Osteoblast (primary cell): ENCODE results near the gene SBNO2. TPM values are rescaled to one million over a fixed set of nuclear protein-coding genes. Genes with fewer than 3 reads are reported as not detected.

ENCODE experiments used
- DNase-seq: peaks from one replicate; pipeline ENCODE4 v3.0.0; 2011; ENCODE audit warnings: low spot score, mixed read lengths; ENCODE audit not compliant: insufficient read length; ENCODE audit errors: missing footprints
- H2AFZ ChIP-seq: 2 replicates; pipeline ENCODE4 v1.6.0; 2011; ENCODE audit warnings: mild to moderate bottlenecking, low read length
- H3K27ac ChIP-seq: 2 replicates; pipeline ENCODE4 v1.5.1; 2011; ENCODE audit warnings: mild to moderate bottlenecking, low read depth, low read length, moderate library complexity
- H3K27me3 ChIP-seq: 2 replicates; pipeline ENCODE4 v1.6.0; 2012; ENCODE audit warnings: mild to moderate bottlenecking, control low read depth, inconsistent platforms, low read length, moderate library complexity; ENCODE audit not compliant: insufficient read depth
- H3K36me3 ChIP-seq: 2 replicates; pipeline ENCODE4 v1.5.1; 2011; ENCODE audit warnings: mild to moderate bottlenecking, low read length, control low read depth, moderate library complexity; ENCODE audit not compliant: insufficient read depth
- H3K4me1 ChIP-seq: 2 replicates; pipeline ENCODE4 v1.5.1; 2011; ENCODE audit warnings: mild to moderate bottlenecking, low read length, control low read depth, moderate library complexity; ENCODE audit not compliant: insufficient read depth
- H3K4me2 ChIP-seq: 2 replicates; pipeline ENCODE4 v1.6.0; 2011; ENCODE audit warnings: mild to moderate bottlenecking, low read length; ENCODE audit not compliant: insufficient read depth
- H3K4me3 ChIP-seq: fragments of 200-600 bp; sonication (generic); 3 replicates; pipeline ENCODE4 v1.5.1; 2012; ENCODE audit warnings: mild to moderate bottlenecking, low read length, inconsistent platforms; ENCODE audit not compliant: insufficient read depth
- H3K79me2 ChIP-seq: 2 replicates; pipeline ENCODE4 v1.6.0; 2012; ENCODE audit warnings: mild to moderate bottlenecking, low read length, control low read depth, inconsistent platforms; ENCODE audit not compliant: insufficient read depth
- H3K9me3 ChIP-seq: 2 replicates; pipeline ENCODE4 v1.5.1; 2011; ENCODE audit warnings: low read depth, low read length, control low read depth
- H4K20me1 ChIP-seq: 2 replicates; pipeline ENCODE4 v1.6.0; 2012; ENCODE audit warnings: mild to moderate bottlenecking, low read length, control low read depth; ENCODE audit not compliant: insufficient read depth
- total RNA-seq: library from RNA; depleted of rRNA; stranded (reverse); fragments of >200 nt; gene quantifications from 2 replicates; pipeline ENCODE4 v1.2.3, GENCODE V29; 2012
- TF ChIP-seq, protein P1 (sequence below): IDR thresholded peaks from 2 replicates; pipeline ENCODE4 v1.5.1; 2011; ENCODE audit warnings: mild to moderate bottlenecking, low read depth, low read length, moderate library complexity; ENCODE audit errors: extremely low read depth

Gene SBNO2
- total RNA-seq, 1 donor, result 69.1 TPM

DNA sequence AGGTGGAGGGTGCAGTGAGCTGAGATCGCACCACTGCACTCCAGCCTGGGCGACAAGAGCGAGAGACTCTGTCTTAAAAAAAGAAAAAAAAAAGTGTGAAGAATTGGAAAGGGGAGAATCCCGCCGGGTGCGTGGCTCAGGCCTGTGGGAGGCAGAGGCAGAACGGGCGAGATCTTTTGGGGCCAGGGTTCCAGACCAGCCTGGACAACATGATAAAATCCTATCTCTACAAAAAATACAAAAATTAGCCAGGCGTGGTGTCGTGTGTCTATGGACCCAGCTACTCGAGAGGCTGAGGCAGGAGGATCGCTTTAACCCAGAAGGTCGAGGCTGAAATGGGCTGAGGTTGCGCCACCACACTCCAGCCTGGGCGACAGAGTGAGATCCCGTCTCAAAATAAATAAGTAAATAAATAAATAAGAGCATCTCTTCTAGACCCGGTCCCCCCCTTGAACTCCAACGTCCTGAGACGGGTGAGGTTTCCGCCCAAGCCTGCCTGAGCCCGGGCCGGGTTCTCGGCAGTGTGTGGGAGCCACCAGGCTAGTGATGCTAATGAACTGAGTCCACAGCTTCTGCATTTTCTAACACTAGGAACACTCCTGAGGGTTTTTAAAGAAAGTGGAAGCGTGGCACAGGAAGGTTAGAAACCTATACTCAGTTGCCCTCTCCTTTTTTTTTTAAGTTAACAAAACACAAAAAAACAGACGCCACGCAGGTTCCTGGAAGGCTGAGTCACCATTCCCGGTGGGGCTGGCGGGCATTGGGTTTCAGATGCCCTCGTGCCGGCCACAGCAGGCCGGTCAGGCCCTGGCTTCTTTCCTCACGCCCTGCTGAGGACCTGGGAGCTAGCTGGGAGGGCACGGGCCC, 48.2 kb downstream of the SBNO2 start:
- peak; percentile 100 for DNase-seq
- Histone ChIP-seq H3K36me3 (peaks cover 76% of the 10 kb centered on the region), H3K79me2 (peaks cover 93% of the 10 kb centered on the region), H4K20me1 (peaks cover 46% of the 10 kb centered on the region), H3K4me1 (peaks cover 35% of the 10 kb centered on the region), H3K27me3 (no peaks in the 10 kb centered on the region), H3K27ac (peak overlapping the region; percentile 91), H3K9me3 (no peaks in the 10 kb centered on the region), H2AFZ (no peak overlapping the region), H3K4me2 (peak overlapping the region; percentile 29), H3K4me3 (no peak overlapping the region)
- TF ChIP-seq, protein P1, sequence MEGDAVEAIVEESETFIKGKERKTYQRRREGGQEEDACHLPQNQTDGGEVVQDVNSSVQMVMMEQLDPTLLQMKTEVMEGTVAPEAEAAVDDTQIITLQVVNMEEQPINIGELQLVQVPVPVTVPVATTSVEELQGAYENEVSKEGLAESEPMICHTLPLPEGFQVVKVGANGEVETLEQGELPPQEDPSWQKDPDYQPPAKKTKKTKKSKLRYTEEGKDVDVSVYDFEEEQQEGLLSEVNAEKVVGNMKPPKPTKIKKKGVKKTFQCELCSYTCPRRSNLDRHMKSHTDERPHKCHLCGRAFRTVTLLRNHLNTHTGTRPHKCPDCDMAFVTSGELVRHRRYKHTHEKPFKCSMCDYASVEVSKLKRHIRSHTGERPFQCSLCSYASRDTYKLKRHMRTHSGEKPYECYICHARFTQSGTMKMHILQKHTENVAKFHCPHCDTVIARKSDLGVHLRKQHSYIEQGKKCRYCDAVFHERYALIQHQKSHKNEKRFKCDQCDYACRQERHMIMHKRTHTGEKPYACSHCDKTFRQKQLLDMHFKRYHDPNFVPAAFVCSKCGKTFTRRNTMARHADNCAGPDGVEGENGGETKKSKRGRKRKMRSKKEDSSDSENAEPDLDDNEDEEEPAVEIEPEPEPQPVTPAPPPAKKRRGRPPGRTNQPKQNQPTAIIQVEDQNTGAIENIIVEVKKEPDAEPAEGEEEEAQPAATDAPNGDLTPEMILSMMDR, result no peak

DNA sequence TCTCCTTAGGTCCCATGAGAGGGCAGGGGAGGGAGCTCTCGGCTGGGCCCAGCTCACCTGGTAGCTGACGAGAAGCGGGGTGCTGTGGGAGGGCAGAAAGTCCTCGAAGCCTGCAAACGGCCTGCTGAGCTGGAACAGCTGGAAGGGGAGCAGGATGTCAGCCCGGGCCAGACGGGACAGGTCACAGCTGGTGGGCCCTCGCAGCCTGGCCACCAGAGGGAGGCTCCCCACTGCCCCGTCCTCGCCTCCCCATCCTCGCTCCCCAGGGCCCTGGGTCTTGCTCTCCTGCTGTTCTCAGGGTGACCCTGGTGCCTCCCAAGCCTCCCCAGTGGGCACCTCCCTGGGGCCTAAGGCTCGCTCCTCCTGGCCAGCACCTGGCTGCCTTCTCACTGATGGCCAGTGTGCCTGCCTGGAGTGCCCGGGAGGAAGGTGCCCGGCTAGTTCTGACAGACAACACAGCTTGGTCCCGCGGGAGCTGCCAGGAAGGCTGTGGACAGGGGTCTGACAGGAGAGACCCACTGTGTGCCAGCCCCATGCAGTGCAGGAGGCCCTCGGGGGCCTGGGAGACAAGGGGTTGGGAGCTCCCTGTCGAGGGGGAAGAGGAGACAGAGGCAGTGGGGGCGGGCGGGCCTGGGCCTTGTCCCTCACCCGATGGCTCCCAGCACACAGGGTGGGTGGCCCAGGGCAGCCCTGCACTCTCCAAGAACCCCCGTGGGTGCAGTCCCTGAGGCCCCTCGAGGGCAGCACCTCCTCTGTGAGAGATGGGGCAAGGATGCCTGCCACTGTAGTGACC, 50.0 kb downstream of the SBNO2 start:
- H3K4me2 ChIP-seq, result no peak overlapping the region
- H3K4me1 ChIP-seq, result peaks cover 20% of the 10 kb centered on the region
- peaks cover 34% of the 10 kb centered on the region for H4K20me1 ChIP-seq
- no peak overlapping the region for H3K4me3 ChIP-seq
- H2AFZ ChIP-seq, result no peak overlapping the region
- peak overlapping the region; percentile 48 for H3K27ac ChIP-seq
- H3K27me3 ChIP-seq, result no peaks in the 10 kb centered on the region
- H3K9me3 ChIP-seq, result no peaks in the 10 kb centered on the region
- peaks cover 84% of the 10 kb centered on the region for H3K36me3 ChIP-seq
- DNase-seq, result no peak
- peaks cover 80% of the 10 kb centered on the region for H3K79me2 ChIP-seq
- TF ChIP-seq, protein P1, result no peak

DNA sequence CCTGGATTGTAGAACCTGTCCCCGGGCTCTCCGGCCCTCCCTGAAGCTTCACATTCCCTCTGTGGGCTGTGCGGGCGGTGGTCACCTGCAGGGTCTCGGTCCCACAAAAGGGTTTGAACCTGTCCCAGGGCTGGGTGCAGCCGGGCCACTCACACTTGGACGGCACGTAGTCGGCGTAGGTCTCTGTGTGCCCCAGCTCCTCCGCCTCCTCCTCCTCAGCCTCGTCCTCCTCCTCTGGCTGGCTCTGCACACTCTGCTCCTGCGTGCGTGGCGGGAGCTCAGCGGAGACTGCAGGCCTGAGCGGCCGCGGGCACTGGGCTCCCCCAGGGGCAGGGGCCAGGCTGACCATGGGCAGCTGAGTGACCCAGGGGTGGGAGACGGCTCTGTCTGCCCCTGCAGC, 50.7 kb downstream of the SBNO2 start:
- DNase-seq, result no peak
- peaks cover 33% of the 10 kb centered on the region for H4K20me1 ChIP-seq
- no peak overlapping the region for H3K4me2 ChIP-seq
- peaks cover 20% of the 10 kb centered on the region for H3K4me1 ChIP-seq
- H3K27ac ChIP-seq, result no peak overlapping the region
- no peaks in the 10 kb centered on the region for H3K9me3 ChIP-seq
- peaks cover 75% of the 10 kb centered on the region for H3K79me2 ChIP-seq
- H3K4me3 ChIP-seq, result no peak overlapping the region
- H3K27me3 ChIP-seq, result no peaks in the 10 kb centered on the region
- peaks cover 91% of the 10 kb centered on the region for H3K36me3 ChIP-seq
- no peak overlapping the region for H2AFZ ChIP-seq
- TF ChIP-seq, protein P1, result no peak

DNA sequence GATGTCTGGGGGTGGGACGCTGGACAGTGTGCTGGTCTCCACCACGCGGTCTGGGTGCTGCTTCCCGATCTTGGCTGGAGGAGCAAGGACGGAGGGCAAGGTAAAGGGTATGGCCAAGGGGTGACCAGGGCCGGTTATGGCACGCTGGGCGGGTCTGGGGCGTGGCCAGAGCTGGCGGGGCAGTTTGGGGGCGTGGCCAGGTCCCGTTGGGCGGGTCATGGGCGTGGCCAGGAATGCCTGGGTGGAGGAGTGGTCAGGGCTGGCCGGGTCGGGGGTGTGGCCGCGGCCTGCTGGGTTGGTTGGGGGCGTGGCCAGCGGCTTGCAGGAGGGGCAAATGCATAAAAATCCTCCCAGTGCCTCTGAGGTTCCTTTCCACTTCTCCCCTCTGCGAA, 51.1 kb downstream of the SBNO2 start:
- H3K27me3 ChIP-seq, result no peaks in the 10 kb centered on the region
- no peaks in the 10 kb centered on the region for H3K9me3 ChIP-seq
- H2AFZ ChIP-seq, result no peak overlapping the region
- peaks cover 20% of the 10 kb centered on the region for H3K4me1 ChIP-seq
- peaks cover 94% of the 10 kb centered on the region for H3K36me3 ChIP-seq
- H4K20me1 ChIP-seq, result peaks cover 36% of the 10 kb centered on the region
- TF ChIP-seq, protein P1, result no peak
- no peak overlapping the region for H3K27ac ChIP-seq
- DNase-seq, result peak; percentile 100
- H3K4me2 ChIP-seq, result no peak overlapping the region
- no peak overlapping the region for H3K4me3 ChIP-seq
- peaks cover 71% of the 10 kb centered on the region for H3K79me2 ChIP-seq
